ENCODE results near the gene CMYA5.
"Not testable (repeated sequence)": the region's sequence is repeated elsewhere in the genome, so short reads cannot be mapped to it uniquely, and the experiment has no call there.

CMYA5 gene

DNA sequence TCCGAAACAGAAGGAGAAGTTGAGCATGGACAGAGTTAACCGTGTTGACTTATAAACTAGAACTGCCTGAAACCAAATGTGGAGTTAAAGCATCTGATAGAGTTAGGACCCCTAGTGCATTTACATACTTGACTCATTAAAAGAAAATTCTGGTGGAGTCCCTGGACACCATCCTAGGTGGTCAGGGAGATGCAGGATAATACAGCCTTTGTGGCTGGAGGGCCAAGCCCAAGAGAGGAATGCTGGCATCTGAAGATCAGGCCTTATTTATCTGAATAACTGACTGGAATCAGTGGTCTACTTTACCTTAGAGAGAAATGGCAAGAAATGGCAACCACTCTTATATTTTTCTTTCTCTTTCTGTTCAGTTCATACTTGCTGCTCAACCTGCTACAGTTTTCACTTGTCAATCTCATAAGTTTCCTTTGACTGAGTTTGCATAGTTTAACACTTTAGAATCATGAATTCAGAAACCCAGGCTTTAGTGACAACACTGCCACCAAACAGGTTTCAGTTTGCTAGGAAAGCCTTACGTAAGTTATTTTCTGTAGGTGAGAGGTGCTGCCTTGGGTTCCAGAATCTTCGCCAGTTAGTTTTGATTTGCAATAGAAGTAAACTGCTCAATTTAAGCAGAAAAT, 10.2 kb downstream of the CMYA5 start:
- no peak for DNase-seq (ENCODE audit: low read depth)
- in situ Hi-C loops (cut with HindIII; ENCODE audit: low sequenced_read_pairs), result no loop called here
- TF ChIP-seq CTCF (IDR thresholded peaks at IDR 0.05; ENCODE audit: low read depth, low read length, missing control alignments), result no peak
- H3K4me3 ChIP-seq (ENCODE audit: low read depth, low read length), result no peak overlapping the region

GRCh38 chr5:79702606-79703380, 13.2 kb downstream of the CMYA5 start:
- H3K4me3 ChIP-seq (ENCODE audit: low read depth, low read length), result no peak overlapping the region
- no peak for DNase-seq (ENCODE audit: low read depth)
- TF ChIP-seq CTCF (IDR thresholded peaks at IDR 0.05; ENCODE audit: low read depth, low read length, missing control alignments), result peak; percentile 61
- in situ Hi-C loops (cut with HindIII; ENCODE audit: low sequenced_read_pairs), result no loop called here

GRCh38 chr5:79703381-79703645, 13.7 kb downstream of the CMYA5 start:
- in situ Hi-C loops (cut with HindIII; ENCODE audit: low sequenced_read_pairs), result no loop called here
- no peak for TF ChIP-seq CTCF (IDR thresholded peaks at IDR 0.05; ENCODE audit: low read depth, low read length, missing control alignments)
- no peak for DNase-seq (ENCODE audit: low read depth)
- no peak overlapping the region for H3K4me3 ChIP-seq (ENCODE audit: low read depth, low read length)

- H3K4me3 ChIP-seq (ENCODE audit: low read depth, low read length), result no peak overlapping the region
- no peak for TF ChIP-seq CTCF (IDR thresholded peaks at IDR 0.05; ENCODE audit: low read depth, low read length, missing control alignments)
- DNase-seq (ENCODE audit: low read depth), result no peak
- in situ Hi-C loops (cut with HindIII; ENCODE audit: low sequenced_read_pairs), result no loop called here
Observed at GRCh38 chr5:79704553-79704952, 14.9 kb downstream of the CMYA5 start.

GRCh38 chr5:79705632-79706031, 16.0 kb downstream of the CMYA5 start:
- DNase-seq (ENCODE audit: low read depth), result no peak
- in situ Hi-C loops (cut with HindIII; ENCODE audit: low sequenced_read_pairs), result no loop called here
- no peak overlapping the region for H3K4me3 ChIP-seq (ENCODE audit: low read depth, low read length)
- TF ChIP-seq CTCF (IDR thresholded peaks at IDR 0.05; ENCODE audit: low read depth, low read length, missing control alignments), result no peak

GRCh38 chr5:79706317-79706716, 16.7 kb downstream of the CMYA5 start:
- H3K4me3 ChIP-seq (ENCODE audit: low read depth, low read length); DNase-seq (ENCODE audit: low read depth); in situ Hi-C loops (cut with HindIII; ENCODE audit: low sequenced_read_pairs): not testable (repeated sequence)

DNA sequence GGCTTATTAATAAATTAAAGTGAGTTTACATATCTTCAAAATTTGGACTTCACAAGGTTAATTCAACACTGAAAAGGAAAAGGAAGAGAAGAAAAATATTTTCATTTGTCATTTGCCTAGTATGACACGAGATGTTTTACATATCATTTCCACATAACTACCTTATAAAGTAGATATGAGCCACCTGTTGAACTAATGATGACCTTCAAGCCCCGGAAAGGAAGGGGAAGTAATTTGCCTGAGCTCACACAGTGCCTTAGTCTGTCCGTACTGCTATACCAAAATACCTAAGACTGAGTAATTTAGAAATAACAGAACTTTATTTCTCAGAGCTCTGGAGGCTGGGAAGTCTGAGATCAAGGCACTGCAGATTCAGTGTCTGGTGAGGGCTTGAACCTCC, 17.9 kb downstream of the CMYA5 start:
- in situ Hi-C loops (cut with HindIII; ENCODE audit: low sequenced_read_pairs), result no loop called here
- no peak for DNase-seq (ENCODE audit: low read depth)
- H3K4me3 ChIP-seq (ENCODE audit: low read depth, low read length), result no peak overlapping the region
- no peak for TF ChIP-seq CTCF (IDR thresholded peaks at IDR 0.05; ENCODE audit: low read depth, low read length, missing control alignments)
